Hematopoietic multipotent progenitor cell (in vitro differentiated cells): ENCODE data around the gene CDH1. TPM values are rescaled to one million over a fixed set of nuclear protein-coding genes. Genes with fewer than 3 reads are reported as not detected.
"Not testable (repeated sequence)": the region's sequence is repeated elsewhere in the genome, so short reads cannot be mapped to it uniquely, and the experiment has no call there.

ENCODE experiments used
- DNase-seq, 3 donors: peaks; one replicate each; pipeline ENCODE4 v3.0.0-alpha.2; 2011 to 2015; ENCODE audit warnings: low read depth in 2 of 3, low spot score in 2 of 3
- total RNA-seq: library from RNA; depleted of rRNA; stranded (reverse); fragments of >200 nt; gene quantifications from one replicate; pipeline ENCODE4 v1.2.3, GENCODE V29; 2012

Gene CDH1
- total RNA-seq, result 1.1 TPM

DNA sequence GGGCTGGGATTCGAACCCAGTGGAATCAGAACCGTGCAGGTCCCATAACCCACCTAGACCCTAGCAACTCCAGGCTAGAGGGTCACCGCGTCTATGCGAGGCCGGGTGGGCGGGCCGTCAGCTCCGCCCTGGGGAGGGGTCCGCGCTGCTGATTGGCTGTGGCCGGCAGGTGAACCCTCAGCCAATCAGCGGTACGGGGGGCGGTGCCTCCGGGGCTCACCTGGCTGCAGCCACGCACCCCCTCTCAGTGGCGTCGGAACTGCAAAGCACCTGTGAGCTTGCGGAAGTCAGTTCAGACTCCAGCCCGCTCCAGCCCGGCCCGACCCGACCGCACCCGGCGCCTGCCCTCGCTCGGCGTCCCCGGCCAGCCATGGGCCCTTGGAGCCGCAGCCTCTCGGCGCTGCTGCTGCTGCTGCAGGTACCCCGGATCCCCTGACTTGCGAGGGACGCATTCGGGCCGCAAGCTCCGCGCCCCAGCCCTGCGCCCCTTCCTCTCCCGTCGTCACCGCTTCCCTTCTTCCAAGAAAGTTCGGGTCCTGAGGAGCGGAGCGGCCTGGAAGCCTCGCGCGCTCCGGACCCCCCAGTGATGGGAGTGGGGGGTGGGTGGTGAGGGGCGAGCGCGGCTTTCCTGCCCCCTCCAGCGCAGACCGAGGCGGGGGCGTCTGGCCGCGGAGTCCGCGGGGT lies at the start of gene CDH1:
Gene CDH1 (plus strand): TSS at position 247 of the 684 bp plus-strand sequence. CDS start 124 bp downstream, at position 371.
- peak in 2 of 3 donors; percentile 4 to 24 for DNase-seq

DNA sequence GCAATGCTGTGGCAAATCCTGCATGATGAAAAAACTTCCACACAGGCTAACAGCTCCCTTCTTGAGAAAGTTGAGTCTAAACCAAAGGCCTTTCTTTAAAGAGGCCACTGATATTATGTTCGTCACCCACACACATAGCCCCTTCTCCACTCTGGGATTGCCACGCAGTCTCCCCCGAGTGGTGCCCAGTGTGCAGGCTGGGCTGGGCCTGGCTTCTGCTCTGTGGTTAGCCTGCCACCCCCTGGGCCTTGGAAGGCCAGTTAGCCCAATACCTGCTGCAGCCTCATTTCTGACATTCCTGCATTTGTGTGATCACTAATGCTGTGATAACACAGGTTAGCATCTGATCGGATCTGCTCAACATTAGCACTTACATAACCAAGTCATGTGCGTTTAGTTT lies 47.2 kb upstream of the CDH1 start:
- DNase-seq, result no peak

DNA sequence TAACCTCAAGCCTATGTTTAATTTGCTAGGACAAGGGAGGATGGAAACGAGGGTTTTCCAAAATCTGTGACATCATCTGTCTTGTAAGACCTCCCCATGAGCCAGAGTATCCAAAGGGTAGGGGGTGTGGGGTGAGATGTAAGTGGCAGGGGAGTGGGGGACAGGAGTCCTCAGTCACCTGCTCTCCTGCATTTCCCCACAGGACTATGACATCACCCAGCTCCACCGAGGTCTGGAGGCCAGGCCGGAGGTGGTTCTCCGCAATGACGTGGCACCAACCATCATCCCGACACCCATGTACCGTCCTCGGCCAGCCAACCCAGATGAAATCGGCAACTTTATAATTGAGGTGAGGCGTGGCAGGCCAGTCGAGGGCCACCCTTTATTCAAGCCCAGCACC lies 41.5 kb upstream of the CDH1 start:
- no peak for DNase-seq

DNA sequence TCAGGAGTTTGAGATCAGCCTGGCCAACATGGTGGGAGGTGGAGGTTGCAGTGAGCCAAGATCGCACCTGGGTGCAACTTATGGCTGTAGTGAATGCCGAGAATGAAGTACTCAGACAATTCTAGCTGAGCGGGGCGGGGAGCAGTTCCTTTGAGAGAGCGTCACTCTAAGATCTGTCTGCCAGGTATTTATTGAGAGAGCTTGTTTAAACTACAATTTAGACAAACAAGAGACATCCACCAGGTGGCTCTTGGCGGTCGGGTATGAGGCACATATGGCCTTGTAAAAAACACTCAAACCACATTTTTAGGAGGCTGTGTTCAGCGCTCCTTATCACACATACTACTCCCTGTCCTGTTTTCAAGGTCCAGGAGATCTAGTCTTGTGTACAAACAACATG lies 40.6 kb upstream of the CDH1 start:
- DNase-seq, result no peak

DNA sequence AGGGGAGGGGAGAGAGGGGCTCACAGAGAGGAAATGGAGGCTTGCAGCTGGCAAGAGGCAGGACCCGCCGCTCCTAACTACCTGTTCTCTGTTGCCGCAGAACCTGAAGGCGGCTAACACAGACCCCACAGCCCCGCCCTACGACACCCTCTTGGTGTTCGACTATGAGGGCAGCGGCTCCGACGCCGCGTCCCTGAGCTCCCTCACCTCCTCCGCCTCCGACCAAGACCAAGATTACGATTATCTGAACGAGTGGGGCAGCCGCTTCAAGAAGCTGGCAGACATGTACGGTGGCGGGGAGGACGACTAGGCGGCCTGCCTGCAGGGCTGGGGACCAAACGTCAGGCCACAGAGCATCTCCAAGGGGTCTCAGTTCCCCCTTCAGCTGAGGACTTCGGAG lies 39.0 kb upstream of the CDH1 start:
- DNase-seq, result no peak

DNA sequence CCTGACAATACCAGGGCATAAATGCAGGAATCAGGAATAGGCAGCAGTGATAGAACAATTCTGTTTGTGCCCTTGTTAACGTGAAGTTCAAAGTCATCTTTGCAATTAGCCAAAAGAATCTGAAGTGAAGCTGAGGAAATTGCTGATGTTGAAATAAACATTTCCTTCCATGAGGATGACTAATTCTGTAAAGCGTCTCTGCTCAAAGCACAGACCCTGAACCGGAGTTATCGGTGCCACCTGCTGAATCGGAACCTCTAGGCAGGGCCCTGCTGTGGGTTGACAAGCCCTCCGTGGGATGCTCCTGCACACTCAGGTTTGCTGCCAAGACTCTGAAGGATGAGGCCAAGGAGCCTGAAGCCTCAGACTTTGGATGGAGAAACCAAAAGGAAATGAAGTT lies 37.0 kb upstream of the CDH1 start:
- DNase-seq, result peak in 1 of 3 donors; percentile 22

DNA sequence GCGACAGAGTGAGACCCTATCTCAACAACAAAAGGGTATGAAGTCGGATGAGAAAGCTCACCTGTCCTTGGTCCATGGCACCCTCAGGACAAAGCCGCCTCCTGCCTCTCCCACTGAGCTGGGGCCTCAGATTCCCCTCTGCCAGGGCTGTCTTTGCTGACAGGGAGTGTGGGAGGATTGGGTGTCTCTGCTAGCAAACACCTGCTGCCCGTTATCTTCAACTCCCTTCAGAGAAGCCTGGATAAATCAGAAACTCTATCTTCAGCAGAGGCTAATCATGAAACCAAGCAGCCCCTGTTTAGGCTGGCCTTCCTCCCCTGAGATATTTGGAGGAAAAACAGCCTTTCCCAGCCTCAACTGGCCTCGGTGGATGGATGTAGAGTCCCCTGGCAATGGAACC lies 36.3 kb upstream of the CDH1 start:
- DNase-seq, result no peak

DNA sequence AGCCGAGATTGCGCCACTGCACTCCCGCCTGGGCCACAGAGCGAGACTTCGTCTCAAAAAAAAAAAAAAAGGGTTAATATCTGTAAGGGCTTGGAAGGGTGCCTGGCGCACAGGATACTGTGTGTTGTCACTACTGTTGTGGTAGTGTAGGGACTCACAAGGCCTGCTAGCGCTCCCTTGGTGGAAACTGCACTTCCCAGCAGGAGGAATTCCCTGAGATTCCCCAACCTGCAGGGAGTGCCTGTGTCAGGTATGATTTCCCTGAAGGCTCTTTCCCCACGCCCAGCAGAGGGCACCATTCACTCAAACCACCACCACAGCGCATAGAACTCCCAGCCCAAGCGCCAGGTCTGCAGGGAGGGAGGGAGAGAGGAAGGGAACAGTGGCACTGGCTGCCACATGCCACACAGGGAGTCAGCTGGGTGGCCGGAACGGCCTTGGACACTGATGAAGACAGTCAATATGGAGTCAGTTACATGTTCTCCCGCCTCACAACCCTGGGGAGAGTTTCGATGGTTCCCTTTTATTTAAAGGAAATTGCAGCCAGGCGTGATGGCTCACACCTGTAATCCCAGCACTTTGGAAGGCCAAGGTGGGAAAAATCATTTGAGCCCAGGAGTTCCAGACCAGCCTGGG lies 32.7 kb upstream of the CDH1 start:
- peak in 2 of 3 donors; percentile 59 to 69 for DNase-seq

DNA sequence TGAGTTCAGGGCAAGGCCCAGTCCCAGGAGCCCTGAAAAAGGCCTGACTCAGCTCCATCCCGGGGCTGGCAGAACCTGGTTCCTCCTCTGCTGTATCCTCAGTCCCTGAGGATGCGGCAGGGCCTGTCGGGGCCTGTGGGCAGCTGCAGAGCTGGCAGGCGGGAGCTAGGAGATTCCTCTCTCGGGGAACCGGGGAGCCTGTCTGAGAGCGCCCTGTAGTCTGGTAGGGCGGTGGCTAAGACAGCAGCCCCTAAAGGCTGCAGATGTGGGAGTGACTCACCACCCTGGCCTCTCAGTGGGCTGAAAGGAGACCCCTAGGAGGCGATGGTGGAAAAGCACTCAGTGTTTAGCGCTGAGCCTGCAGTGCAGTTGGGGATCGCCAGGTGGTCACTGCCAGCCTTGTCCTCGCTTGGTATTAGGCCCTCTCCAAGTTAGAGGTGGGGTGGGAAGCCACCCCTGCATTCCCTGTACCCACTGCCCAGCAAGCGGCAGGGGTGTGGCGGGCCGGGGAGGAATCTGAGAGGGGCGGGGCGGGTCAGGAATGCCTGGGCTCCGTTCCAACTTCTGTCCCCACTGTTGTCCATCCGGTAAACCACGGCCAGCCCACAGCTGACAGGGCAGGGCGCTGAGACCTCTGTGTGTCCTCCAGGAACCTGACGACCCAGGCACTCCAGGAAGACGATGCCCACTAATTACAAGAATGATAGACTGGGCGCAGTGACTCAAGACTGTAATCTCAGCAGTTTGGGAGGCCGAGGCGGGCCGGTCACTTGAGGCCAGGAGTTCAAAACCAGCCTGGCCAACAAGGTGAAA lies 29.5 kb upstream of the CDH1 start:
- no peak for DNase-seq

DNA sequence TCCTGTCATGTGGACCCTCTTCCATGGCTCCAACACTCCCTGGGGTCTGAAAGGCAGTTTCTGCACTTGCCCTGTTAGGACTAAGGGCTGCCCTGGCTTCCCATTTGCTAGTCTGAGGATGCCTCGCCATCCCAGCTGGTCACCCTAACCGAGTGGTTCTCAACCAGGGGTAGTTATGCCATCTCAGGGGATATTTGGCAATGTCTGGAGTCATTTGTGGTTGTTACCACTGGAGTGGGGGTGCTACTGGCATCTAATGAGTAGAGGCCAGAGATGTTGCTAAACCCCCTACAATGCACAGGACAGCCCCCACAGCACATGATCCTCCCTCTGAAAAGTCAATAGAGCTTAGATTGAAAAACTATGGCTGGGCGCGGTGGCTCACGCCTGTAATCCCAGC lies 26.9 kb upstream of the CDH1 start:
- DNase-seq, result no peak

DNA sequence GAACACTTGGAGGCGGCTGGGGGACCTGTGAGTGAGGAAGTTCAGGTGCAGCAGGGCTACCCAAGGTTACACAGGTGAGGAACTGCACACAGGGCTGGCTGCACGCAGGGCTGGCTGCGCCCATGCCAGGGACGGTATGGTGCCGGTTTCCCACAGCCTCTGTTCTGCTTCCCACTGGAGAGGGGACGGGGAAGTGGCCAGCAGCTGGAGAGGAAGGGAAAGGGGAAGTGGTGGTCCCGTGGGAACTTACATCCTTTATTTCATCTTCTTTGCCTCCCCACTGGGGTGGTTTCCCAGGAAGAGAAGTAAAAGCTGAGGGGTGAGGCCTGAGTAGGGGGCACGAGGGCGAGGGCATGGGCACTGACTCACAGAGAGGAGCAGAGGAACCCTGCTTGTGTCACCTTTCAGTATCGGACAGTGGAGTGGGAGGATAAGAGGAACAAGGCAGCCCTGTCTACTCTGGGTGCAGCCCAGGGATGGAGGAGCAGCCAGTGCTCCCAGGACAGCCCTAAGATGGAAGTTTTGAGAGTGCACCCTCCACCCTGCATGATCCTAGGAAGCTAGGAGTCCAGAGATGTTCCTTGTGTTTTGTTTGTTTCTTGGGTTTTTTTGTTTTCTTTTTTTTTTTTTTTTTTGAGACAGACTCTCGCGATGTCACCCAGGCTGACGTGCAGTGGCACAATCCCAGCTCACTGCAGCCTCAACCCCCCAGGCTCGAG lies 25.5 kb upstream of the CDH1 start:
- peak in 2 of 3 donors; percentile 41 to 46 for DNase-seq

DNA sequence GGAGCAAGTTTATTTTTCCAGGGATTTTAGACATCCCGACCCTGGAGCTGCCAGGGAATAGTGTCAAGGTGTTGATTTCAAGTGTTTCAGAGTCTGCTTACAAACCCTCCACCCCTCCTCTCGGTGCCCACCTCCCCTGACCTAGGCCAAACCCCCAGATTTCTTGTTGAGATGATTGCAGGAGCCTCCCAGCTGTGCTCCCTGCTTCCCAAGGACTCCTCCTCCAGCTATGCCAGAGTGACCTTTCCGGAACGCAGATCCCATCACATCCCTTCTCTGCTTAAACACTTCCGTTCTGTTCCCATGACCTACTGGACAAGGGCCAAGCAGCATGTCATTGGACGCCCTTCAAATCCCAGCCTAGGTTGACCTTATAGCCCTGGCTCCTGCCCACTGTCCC lies 23.7 kb upstream of the CDH1 start:
- DNase-seq, result no peak

DNA sequence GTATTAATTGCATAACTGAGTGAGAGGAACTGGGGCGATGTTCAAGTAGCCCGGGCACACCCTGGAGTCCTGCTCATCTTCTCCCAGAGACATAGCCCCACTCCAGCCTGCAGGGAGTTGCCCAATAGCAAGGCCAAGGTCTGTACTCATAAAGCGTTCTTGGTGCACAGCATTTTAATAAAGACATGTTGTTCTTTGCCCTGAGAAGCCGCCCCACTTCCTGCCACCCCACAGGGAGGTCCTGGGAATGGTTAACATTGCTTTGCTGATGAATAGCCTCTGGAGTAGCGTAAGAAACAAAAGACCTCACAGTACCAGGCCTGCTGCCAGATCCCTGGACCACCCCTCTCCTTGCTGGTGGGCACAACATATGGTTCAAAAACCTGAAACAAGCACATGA lies 21.6 kb upstream of the CDH1 start:
- DNase-seq, result no peak

DNA sequence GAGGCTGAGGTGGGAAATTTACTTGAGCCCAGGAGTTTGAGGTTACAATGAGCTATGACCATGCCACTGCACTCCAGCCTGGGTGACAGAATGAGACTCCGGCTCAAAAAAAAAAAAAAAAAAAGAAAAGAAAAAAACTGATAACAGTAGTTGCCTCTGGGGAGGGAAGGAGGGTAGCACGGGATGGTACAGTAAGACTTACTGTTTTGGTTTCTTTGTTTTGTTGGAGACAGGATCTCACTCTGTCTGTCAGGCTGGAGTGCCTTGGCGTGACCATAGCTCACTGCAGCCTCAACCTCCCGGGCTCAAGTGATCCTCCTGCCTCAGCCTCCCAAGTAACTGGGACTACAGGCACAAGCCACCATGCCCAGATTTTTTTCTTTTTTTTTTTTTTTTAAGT lies 20.6 kb upstream of the CDH1 start:
- DNase-seq, result not testable (repeated sequence)

DNA sequence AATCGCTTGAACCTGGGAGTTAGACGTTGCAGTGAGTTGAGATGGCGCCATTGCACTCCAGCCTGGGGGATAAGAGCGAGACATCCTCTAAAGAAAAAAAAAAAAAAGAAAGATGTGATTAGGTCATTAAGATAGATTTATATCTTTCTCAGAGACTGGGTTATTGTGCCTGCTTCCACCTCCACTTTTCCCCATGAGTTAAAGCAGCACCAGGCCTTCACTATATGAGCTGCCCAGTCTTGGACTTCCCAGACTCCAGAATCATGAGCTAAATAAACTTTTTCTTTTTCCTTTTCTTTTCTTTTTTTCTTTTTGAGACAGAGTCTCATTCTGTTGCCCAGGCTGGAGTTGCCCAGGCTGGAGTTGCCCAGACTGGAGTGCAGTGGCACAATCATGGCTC lies 19.4 kb upstream of the CDH1 start:
- DNase-seq, result no peak

DNA sequence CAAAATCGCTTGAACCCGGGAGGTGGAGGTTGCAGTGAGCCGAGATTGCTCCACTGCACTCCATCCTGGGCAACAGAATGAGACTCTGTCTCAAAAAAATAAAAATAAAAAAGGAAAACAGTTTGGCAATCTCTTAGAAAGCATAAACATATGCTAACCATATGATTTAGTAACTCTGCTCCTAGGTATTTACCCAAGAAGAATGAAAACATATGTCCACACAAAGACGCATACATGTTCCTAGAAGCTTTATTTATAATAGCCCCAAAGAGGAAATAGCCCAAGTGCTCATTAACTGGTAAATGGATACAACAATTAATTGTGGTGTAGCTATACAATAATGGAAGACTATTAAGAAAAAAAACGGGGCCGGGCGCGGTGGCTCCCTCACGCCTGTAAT lies 18.5 kb upstream of the CDH1 start:
- no peak for DNase-seq

DNA sequence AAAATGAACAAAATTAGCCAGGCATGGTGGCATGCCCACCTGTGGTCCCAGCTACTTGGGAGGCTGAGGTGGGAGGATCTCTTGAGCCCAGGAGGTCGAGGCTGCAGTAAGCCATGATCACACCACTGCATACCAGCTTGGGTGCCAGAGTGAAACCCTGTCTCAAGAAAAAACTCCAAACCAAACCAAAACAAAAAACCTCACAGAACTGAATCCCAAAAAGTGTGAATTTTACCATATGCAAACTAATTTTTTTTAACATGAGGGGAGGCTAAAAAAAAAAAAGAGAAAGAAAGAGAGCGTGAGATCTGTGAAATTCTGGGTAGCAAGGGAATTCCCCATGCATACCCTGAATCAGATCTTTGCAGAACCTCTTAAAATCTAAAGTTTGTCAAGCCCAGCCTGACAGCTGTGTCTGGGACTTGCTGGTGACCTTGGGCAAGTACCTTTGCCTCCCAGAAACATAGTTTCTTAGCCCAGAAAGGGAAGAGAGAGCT lies 17.1 kb upstream of the CDH1 start:
- DNase-seq, result no peak

DNA sequence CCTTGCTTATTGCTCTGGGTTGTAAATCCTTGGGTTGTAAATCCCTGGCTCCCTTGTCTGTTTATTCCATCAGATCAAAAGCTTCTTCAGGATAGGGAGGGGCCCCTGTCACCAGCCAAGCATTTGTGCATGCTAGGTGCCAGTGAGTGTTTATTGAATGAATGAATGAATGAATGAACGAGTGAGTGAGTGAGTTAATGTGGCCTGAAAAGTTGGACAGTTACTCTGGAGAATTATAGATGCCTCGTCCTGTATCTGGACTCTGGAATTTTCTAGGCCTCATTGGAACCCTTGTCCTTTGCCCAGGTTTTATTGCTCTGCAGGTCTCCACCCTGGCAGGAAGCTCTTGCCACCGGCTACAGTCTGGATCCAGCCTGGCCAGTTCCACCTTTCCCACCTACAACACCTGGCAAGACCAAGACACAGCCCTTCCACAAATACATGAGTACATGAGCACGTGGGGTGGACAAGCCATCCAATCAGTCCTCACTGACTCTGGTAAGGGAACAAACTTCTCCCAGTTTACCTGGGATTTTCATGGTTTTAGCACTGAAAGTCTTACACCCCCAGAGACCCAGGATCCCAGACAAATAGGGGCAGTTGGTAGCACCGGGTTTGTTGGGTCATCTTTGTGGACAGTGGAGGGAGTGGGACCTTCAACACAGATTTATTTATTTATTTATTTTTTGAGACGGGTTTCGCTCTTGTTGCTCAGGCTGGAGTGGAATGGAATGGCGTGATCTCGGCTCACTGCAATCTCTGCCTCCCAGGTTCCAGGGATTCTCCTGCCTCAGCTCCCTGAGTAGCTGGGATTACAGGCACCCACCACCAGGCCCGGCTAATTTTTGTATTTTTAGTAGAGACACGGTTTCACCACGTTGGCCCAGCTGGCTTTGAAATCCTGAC lies 14.7 kb upstream of the CDH1 start:
- DNase-seq, result no peak

DNA sequence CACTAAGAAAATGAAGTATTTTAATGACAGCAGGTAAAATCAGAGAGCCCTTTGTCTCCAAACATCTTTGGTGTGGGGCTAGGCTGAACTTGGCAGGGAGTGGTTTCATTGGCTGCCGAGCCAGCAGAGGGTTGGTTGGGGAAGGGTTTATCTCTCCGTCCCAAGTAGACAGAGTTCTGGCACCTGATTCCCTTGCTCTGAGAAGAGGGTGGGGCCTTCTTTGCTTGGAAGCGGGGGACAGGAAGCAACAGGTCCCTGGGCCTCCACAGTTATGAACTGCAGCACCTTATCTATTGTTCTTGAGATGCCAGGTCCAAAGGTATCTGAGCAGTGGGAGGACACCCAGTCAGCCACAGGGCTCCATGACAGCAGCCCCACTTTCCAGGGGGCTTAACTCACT lies 12.3 kb upstream of the CDH1 start:
- DNase-seq, result no peak

DNA sequence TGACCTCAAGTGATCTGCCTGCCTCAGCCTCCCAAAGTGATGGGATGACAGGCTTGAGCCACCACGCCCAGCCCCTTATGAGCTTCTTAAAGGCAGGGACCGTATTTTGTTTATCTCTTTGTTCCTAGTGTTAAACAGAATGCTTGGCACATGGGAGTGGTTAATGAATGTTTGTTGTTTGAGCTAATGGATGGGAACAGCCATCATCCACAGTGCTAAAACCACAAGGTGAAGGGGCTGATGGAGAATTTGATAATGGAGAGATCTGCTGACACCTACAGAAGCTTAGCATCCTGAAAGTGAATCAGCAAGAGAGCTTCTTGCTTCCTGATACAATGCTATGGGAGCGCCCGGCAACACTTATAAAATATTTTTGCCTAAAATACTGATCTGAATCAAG lies 8.6 kb upstream of the CDH1 start:
- no peak for DNase-seq
